ENCODE data around the gene SOX6.

The SOX6 gene

GRCh38 chr11:16136792-16137390, 219.5 kb downstream of the SOX6 start:
- peaks cover 1 to 5% of the 10 kb centered on the region in 2 donors for H3K9me3 Mint-ChIP-seq
- no peaks in the 10 kb centered on the region for H3K36me3 Mint-ChIP-seq
- DNase-seq (no peak), ATAC-seq (replicated peaks) (no peak)
- H3K4me3 Mint-ChIP-seq, result no peak overlapping the region
- H3K27ac Mint-ChIP-seq, result no peak overlapping the region
- no peaks in the 10 kb centered on the region for H3K27me3 Mint-ChIP-seq
- no peaks in the 10 kb centered on the region for H3K4me1 Mint-ChIP-seq

- no peak for ATAC-seq (replicated peaks)
- no peak overlapping the region for H3K4me3 Mint-ChIP-seq
- peaks cover 3 to 5% of the 10 kb centered on the region in 2 donors for H3K9me3 Mint-ChIP-seq
- H3K4me1 Mint-ChIP-seq, result no peaks in the 10 kb centered on the region
- DNase-seq, result no peak
- no peaks in the 10 kb centered on the region for H3K27me3 Mint-ChIP-seq
- H3K36me3 Mint-ChIP-seq, result no peaks in the 10 kb centered on the region
- no peak overlapping the region for H3K27ac Mint-ChIP-seq
These were observed 222.5 kb downstream of the SOX6 start for GRCh38 chr11:16133867-16134266.

GRCh38 chr11:16127732-16128131, 228.6 kb downstream of the SOX6 start:
- DNase-seq (no peak), ATAC-seq (replicated peaks) (no peak)
- H3K9me3 Mint-ChIP-seq, result peaks cover 0 to 4% of the 10 kb centered on the region in 2 donors
- no peak overlapping the region for H3K4me3 Mint-ChIP-seq
- H3K27me3 Mint-ChIP-seq, result no peaks in the 10 kb centered on the region
- H3K4me1 Mint-ChIP-seq, result no peaks in the 10 kb centered on the region
- no peaks in the 10 kb centered on the region for H3K36me3 Mint-ChIP-seq
- no peak overlapping the region for H3K27ac Mint-ChIP-seq

GRCh38 chr11:16126362-16126761, 230.0 kb downstream of the SOX6 start:
- Mint-ChIP-seq H3K4me3 (no peak overlapping the region), H3K36me3 (no peaks in the 10 kb centered on the region), H3K27me3 (no peaks in the 10 kb centered on the region), H3K9me3 (peaks cover 0 to 4% of the 10 kb centered on the region in 2 donors), H3K4me1 (no peaks in the 10 kb centered on the region), H3K27ac (no peak overlapping the region)
- no peak for ATAC-seq (replicated peaks)
- no peak for DNase-seq

- ATAC-seq (replicated peaks) (no peak), DNase-seq (no peak)
- H3K27me3 Mint-ChIP-seq, result no peaks in the 10 kb centered on the region
- H3K36me3 Mint-ChIP-seq, result no peaks in the 10 kb centered on the region
- H3K4me3 Mint-ChIP-seq, result no peak overlapping the region
- H3K9me3 Mint-ChIP-seq, result peaks cover 0 to 3% of the 10 kb centered on the region in 2 donors
- H3K27ac Mint-ChIP-seq, result no peak overlapping the region
- H3K4me1 Mint-ChIP-seq, result no peaks in the 10 kb centered on the region
These were observed 230.6 kb downstream of the SOX6 start for GRCh38 chr11:16125796-16126195.

- Mint-ChIP-seq H3K9me3 (peaks cover 4% of the 10 kb centered on the region in 2 donors), H3K4me1 (no peaks in the 10 kb centered on the region), H3K36me3 (no peaks in the 10 kb centered on the region), H3K27ac (no peak overlapping the region), H3K27me3 (no peaks in the 10 kb centered on the region), H3K4me3 (no peak overlapping the region)
- DNase-seq (no peak), ATAC-seq (replicated peaks) (no peak)
These were observed 232.0 kb downstream of the SOX6 start for GRCh38 chr11:16124390-16124789.

- H3K36me3 Mint-ChIP-seq, result no peaks in the 10 kb centered on the region
- no peak overlapping the region for H3K27ac Mint-ChIP-seq
- ATAC-seq (replicated peaks) (no peak), DNase-seq (no peak)
- no peaks in the 10 kb centered on the region for H3K27me3 Mint-ChIP-seq
- no peak overlapping the region for H3K4me3 Mint-ChIP-seq
- H3K4me1 Mint-ChIP-seq, result no peaks in the 10 kb centered on the region
- H3K9me3 Mint-ChIP-seq, result peaks cover 4% of the 10 kb centered on the region in 2 donors
These were observed 234.5 kb downstream of the SOX6 start for GRCh38 chr11:16121853-16122252.

GRCh38 chr11:16120008-16120407, 236.3 kb downstream of the SOX6 start:
- Mint-ChIP-seq H3K4me1 (no peaks in the 10 kb centered on the region), H3K36me3 (no peaks in the 10 kb centered on the region), H3K27ac (no peak overlapping the region), H3K9me3 (peaks cover 4% of the 10 kb centered on the region in 2 donors), H3K4me3 (no peak overlapping the region), H3K27me3 (no peaks in the 10 kb centered on the region)
- ATAC-seq (replicated peaks), result no peak
- no peak for DNase-seq

- no peak overlapping the region for H3K27ac Mint-ChIP-seq
- H3K9me3 Mint-ChIP-seq, result peaks cover 2 to 4% of the 10 kb centered on the region in 2 donors
These were observed 238.2 kb downstream of the SOX6 start for GRCh38 chr11:16117989-16118756.

GRCh38 chr11:16114978-16115871, 241.1 kb downstream of the SOX6 start:
- H3K27me3 Mint-ChIP-seq, result no peaks in the 10 kb centered on the region
- no peak overlapping the region for H3K4me3 Mint-ChIP-seq
- no peak for ATAC-seq (replicated peaks)
- no peaks in the 10 kb centered on the region for H3K4me1 Mint-ChIP-seq
- H3K36me3 Mint-ChIP-seq, result no peaks in the 10 kb centered on the region
- peaks cover 2 to 4% of the 10 kb centered on the region in 2 donors for H3K9me3 Mint-ChIP-seq
- DNase-seq, result no peak
- H3K27ac Mint-ChIP-seq, result no peak overlapping the region

More at GRCh38 chr11:16117989-16118756, 238.2 kb downstream of the SOX6 start:
- Mint-ChIP-seq H3K4me3 (no peak overlapping the region), H3K27me3 (no peaks in the 10 kb centered on the region), H3K4me1 (no peaks in the 10 kb centered on the region), H3K36me3 (no peaks in the 10 kb centered on the region)
- ATAC-seq (replicated peaks) (no peak), DNase-seq (no peak)

- ATAC-seq (replicated peaks) (no peak), DNase-seq (no peak)
- Mint-ChIP-seq H3K4me1 (no peaks in the 10 kb centered on the region), H3K36me3 (no peaks in the 10 kb centered on the region), H3K27me3 (no peaks in the 10 kb centered on the region), H3K9me3 (no peaks in the 10 kb centered on the region), H3K4me3 (no peak overlapping the region), H3K27ac (no peak overlapping the region)
These were observed 241.9 kb downstream of the SOX6 start for GRCh38 chr11:16114431-16114830.

GRCh38 chr11:16111690-16112089, 244.7 kb downstream of the SOX6 start:
- DNase-seq (no peak), ATAC-seq (replicated peaks) (no peak)
- Mint-ChIP-seq H3K27me3 (no peaks in the 10 kb centered on the region), H3K4me1 (no peaks in the 10 kb centered on the region), H3K27ac (no peak overlapping the region), H3K9me3 (no peaks in the 10 kb centered on the region), H3K36me3 (no peaks in the 10 kb centered on the region), H3K4me3 (no peak overlapping the region)

- H3K27ac Mint-ChIP-seq, result no peak overlapping the region
- no peaks in the 10 kb centered on the region for H3K27me3 Mint-ChIP-seq
- ATAC-seq (replicated peaks) (no peak), DNase-seq (no peak)
- no peak overlapping the region for H3K4me3 Mint-ChIP-seq
- H3K36me3 Mint-ChIP-seq, result no peaks in the 10 kb centered on the region
- H3K9me3 Mint-ChIP-seq, result no peaks in the 10 kb centered on the region
- no peaks in the 10 kb centered on the region for H3K4me1 Mint-ChIP-seq
These were observed 245.5 kb downstream of the SOX6 start for GRCh38 chr11:16110886-16111285.

GRCh38 chr11:16099343-16099900, 256.9 kb downstream of the SOX6 start:
- Mint-ChIP-seq H3K4me3 (no peak overlapping the region), H3K36me3 (no peaks in the 10 kb centered on the region), H3K27ac (no peak overlapping the region), H3K4me1 (no peaks in the 10 kb centered on the region), H3K27me3 (no peaks in the 10 kb centered on the region), H3K9me3 (peaks cover 0 to 5% of the 10 kb centered on the region in 2 donors)
- ATAC-seq (replicated peaks), result no peak
- no peak for DNase-seq

All from stimulated activated naive B cell treated with anti-CD40 and anti-IgM and Interleukin-4, amounts not matched to agents 10 μg/mL and 1 μg/mL and 100 μg/mL, for 72 hours (primary cell).